ENCODE data around the gene CHRND.

The CHRND gene

GRCh38 chr2:232577841-232578240 is 51.9 kb downstream of the CHRND start:
- DNase-seq, result no peak

DNA sequence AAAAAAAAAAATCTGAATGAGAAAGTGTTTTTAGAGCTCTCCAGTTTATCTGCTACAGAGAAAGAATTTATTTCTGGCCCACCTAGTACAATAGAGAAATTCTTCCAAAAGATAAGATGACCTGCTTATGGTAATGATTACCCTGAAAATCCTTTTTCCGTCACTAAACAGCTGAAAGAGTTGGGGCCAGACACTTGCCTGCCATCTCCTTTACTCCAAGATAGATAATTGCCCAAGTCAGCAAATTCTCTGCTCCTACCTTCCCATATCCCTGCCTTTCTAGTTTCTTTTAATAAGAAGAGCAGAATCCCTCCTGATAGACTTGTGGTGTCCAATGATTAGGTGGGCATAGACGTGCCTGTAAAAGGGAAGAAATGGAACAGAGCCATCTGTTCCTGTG is 52.7 kb downstream of the CHRND start:
- DNase-seq, result no peak

DNA sequence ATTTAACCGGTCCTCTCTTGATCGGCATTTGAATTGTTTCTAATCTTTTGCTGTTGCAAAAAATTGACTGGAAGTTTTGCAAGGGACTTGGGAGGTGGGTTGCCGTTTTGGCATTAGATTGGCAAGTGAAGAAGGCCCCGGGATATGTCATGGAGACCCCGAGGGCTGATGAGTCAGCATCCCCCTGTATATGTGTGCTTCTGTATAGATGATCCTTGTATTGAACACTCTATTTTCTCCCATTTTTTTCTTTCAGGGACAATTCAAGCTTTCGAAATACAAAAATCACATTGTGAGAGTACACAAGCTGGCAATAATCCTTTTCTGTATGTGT is 54.7 kb downstream of the CHRND start:
- DNase-seq, result no peak

DNA sequence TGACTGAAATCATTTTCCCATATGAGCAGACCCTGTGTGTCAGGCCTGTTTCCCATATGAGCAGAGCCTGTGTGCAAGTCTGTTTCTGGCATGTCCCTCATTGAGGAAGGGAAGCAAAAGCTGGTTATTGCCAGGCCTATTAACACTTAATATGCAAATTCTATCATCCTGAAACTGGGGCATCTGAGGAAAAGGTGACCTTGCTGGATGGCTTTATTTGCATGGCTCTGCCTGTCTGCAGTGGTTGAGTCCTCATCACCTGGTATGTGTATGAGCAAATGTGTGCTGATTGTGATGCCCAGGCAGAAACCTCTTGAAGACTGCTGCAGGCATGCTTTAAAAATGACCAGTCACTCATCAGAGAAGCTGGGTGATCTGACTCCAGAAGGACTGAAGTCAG is 55.8 kb downstream of the CHRND start:
- DNase-seq, result no peak

GRCh38 chr2:232584238-232584637 is 58.3 kb downstream of the CHRND start:
- DNase-seq, result no peak
